Fibroblast of gingiva (primary cell): ENCODE results near the gene TRIM69.

Source experiments
- DNase-seq: peaks from one replicate; pipeline ENCODE4 v3.0.0-alpha.2; 2011; ENCODE audit warnings: low read depth

Gene TRIM69

DNA sequence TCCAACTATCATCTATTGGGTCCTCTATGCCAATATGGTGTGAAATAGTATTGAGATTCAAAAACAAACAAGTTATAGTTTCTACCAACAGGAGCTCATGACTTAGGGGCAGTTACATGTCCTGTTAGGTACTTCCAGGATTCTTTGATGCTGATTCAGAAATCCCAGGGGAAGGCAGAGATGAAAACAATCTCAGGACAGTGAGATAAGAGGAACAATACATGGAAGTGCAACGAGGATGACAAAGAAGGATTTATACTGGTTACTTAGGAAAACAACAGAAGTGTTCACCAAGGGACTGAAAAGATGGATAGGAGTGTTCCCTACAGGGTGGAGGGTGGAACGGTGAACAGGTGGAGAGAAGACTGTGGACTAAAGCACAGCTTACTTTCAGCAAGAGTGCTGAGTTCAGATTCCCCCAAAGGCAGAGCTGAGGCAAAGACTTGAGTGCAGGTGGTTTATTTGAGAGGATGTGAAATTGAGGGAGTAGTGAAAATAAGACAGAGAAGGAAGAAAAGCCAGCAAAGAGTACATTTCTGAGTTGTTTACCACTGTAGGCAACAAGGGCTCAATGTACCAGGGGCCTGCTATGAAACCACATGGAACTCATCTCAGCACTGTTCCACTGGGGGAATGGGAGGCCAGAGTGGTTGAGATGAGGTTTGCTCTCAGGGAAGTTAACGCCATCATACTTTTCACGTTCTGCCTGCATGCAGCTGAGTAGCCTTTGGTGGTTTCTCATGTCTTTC, 68.1 kb downstream of the TRIM69 start:
- no peak for DNase-seq

DNA sequence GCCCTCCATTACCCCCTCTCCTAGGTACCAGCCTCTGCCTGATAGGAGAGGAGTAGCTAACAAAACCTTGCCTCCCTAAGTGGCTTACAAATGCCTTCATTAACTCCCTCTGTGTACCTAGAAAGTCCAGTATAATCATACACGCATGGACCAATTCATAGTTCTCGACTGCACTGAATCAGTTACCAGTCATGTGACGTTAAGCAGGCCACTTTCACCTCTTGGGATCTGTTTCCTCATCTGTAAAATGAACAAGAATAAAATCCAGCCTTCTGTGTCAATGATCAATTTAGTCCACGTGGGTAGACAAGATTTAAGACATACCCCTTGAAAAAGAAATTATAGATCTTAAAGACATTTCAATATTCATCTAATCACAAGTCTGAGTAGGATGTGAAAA, 72.2 kb downstream of the TRIM69 start:
- DNase-seq = no peak

DNA sequence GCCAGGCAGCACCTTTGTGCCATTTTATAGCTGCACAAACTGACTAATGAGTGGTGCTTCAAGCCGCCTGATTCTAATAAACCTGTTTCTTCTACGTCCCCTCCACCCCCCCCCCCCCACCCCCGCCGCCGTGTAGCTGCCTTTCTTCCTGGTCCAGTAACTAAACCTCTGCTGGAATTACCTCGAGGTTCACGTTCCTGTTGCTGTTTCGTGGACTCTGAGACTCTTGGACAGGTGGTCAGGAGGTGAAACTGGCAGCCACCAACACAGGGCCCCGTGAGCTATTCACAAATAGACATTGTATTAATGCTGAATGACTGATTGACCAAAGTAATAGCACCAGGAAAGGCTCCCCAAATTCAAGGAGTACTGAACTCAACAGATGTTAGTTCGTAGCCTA, 73.9 kb downstream of the TRIM69 start:
- no peak for DNase-seq

DNA sequence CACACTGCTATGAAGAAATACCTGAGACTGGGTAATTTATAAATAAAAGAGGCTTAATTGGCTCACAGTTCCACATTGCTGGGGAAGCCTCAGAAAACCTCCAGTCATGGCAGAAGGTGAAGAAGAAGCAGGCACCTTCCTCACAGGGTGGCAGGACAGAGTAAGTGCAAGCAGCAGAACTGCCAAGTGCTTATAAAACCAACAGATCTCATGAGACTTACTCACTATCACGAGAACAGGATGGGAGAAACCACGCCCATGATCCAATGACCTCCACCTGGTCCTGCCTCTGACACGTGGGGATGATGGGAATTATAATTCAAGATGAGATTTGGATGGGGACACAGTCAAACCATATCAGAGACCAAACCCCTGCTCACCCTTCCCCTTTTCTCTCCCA, 75.0 kb downstream of the TRIM69 start:
- DNase-seq = no peak

DNA sequence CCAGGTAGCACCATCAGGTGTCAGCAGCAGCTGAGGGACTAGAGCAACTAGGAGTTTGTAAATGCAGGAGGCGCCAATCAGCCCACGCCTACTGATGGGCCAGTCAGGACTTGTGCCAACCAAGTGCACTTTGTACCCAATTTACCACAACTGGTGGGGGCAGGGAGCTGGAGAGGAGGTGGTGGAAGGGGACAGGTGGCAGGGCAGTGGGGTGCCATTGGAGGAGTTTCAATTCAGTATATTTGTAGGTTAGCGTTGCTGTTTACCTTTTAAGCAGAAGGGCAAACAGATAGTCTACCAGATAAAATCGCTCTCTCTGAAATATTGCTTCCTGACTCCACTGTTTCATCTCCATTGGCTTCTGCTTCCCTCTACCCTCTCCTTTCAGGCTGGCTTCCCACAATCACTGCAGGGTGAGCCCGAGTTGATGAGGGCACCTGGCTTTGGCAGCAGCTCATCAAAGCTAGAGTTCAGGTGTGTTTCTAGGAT, 75.7 kb downstream of the TRIM69 start:
- no peak for DNase-seq

DNA sequence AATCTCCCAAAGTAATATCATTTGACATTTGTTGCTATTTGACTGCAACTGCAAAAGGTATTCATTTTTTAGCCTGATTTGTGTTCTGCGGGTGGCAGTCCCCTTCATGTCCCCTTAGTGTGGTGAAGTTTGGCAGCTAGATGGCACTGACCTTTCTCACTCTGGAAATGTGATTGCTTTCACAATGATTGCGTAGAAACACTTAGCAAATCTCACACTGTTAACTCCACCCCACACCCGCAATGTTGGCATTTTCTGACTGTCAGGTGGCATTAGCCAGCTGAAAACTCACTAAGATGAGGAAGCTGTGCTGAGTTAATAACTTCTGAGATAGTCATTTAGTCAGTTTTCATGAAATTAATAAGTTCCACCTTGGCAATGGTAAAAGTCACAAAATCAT, 76.9 kb downstream of the TRIM69 start:
- DNase-seq = no peak
